K562 (cell line): ENCODE results near the gene IRF2BP2. TPM values are rescaled to one million over a fixed set of nuclear protein-coding genes. Genes with fewer than 3 reads are reported as not detected.
A peak's percentile ranks its signal among the peaks of the same experiment; 100 is the strongest.

Source experiments
- ARID2 ChIP-seq: fragments of 450-650 bp; IDR thresholded peaks from 2 replicates; pipeline ENCODE4 v1.6.1; 2017; ENCODE audit warnings: antibody characterized with exemption, mild to moderate bottlenecking
- CCAR2 ChIP-seq: fragments of 200-400 bp; formaldehyde crosslinking; IDR thresholded peaks from 2 replicates; pipeline ENCODE4 v1.6.1; 2017; ENCODE audit warnings: mild to moderate bottlenecking, low read depth, low read length
- CEBPZ ChIP-seq: fragments of 150-350 bp; IDR thresholded peaks from 2 replicates; pipeline ENCODE4 v1.6.1; 2014; ENCODE audit warnings: low read depth, mild to moderate bottlenecking, low read length, borderline replicate concordance
- EP300 ChIP-seq: IDR thresholded peaks from 2 replicates; pipeline ENCODE4 v1.6.1; 2012; ENCODE audit warnings: low read length, improper control_type of control experiment
- EP400 ChIP-seq: fragments of 450-650 bp; IDR thresholded peaks from 2 replicates; pipeline ENCODE4 v1.6.1; 2017; ENCODE audit warnings: antibody characterized with exemption, mild to moderate bottlenecking, moderate library complexity
- FUS ChIP-seq: fragments of 200-400 bp; formaldehyde crosslinking; optimal IDR thresholded peaks from 2 replicates; pipeline ENCODE3; 2017; ENCODE audit warnings: low read depth, low read length
- GABPB2 ChIP-seq: fragments of 250-450 bp; sonication (Bioruptor Pico); conservative IDR thresholded peaks from 2 replicates; pipeline ENCODE4 v1.5.1; 2021; ENCODE audit warnings: mild to moderate bottlenecking
- HNRNPLL ChIP-seq: fragments of 200-400 bp; formaldehyde crosslinking; IDR thresholded peaks from 2 replicates; pipeline ENCODE4 v1.6.1; 2017; ENCODE audit warnings: low read length, low read depth, mild to moderate bottlenecking; ENCODE audit not compliant: poor library complexity, severe bottlenecking
- LARP7 ChIP-seq: fragments of 450-650 bp; IDR thresholded peaks from 2 replicates; pipeline ENCODE4 v1.6.1; 2016
- NR4A1 ChIP-seq, 2 experiments: fragments of 250-450 bp in 1 of 2; fragments of 450-650 bp in 1 of 2; sonication (Bioruptor Pico) in 1 of 2; IDR thresholded peaks; 2 replicates each; pipeline versions ENCODE4 v1.4.0 to v1.6.1; 2016 to 2020; ENCODE audit warnings: mild to moderate bottlenecking in 2 of 2, missing compliant biosample characterization in 1 of 2, missing genetic modification characterization in 1 of 2, moderate library complexity in 1 of 2
- PYGO2 ChIP-seq: fragments of 450-650 bp; IDR thresholded peaks from 2 replicates; pipeline ENCODE4 v1.6.1; 2016; ENCODE audit warnings: mild to moderate bottlenecking, missing genetic modification characterization, moderate library complexity, missing compliant biosample characterization
- RBM14 ChIP-seq: fragments of 200-400 bp; formaldehyde crosslinking; IDR thresholded peaks from 2 replicates; pipeline ENCODE4 v1.6.1; 2018; ENCODE audit warnings: low read depth, mild to moderate bottlenecking, low read length, moderate library complexity, borderline replicate concordance; ENCODE audit not compliant: insufficient read depth
- RBM17 ChIP-seq: fragments of 200-400 bp; formaldehyde crosslinking; IDR thresholded peaks from 2 replicates; pipeline ENCODE4 v1.6.1; 2017; ENCODE audit warnings: low read depth, mild to moderate bottlenecking, low read length, borderline replicate concordance
- RFX1 ChIP-seq: fragments of 450-650 bp; IDR thresholded peaks from 2 replicates; pipeline ENCODE4 v1.6.1; 2016; ENCODE audit warnings: mild to moderate bottlenecking, moderate library complexity
- TSHZ1 ChIP-seq: fragments of 250-450 bp; sonication (Bioruptor Pico); IDR thresholded peaks from 2 replicates; pipeline ENCODE4 v1.4.0; 2020; ENCODE audit warnings: mild to moderate bottlenecking, moderate library complexity
- ZBTB33 ChIP-seq: sonication (generic); formaldehyde crosslinking; IDR thresholded peaks from 2 replicates; pipeline ENCODE4 v1.8.1; 2023; ENCODE audit warnings: mild to moderate bottlenecking, missing genetic modification reagents
- ZC3H11A ChIP-seq: IDR thresholded peaks from 2 replicates; pipeline ENCODE4 v1.6.1; 2012; ENCODE audit warnings: low read depth, low read length, improper control_type of control experiment
- ZEB2 ChIP-seq: fragments of 450-650 bp; IDR thresholded peaks from 2 replicates; pipeline ENCODE4 v1.6.1; 2016
- ZNF507 ChIP-seq: conservative IDR thresholded peaks from 2 replicates; pipeline ENCODE4 v1.6.1; 2017; ENCODE audit warnings: missing genetic modification characterization, missing compliant biosample characterization
- polyA plus RNA-seq, 8 experiments: library from polyadenylated mRNA; depleted of rRNA in 4 of 8; stranded (reverse) in 5 of 8; unstranded in 3 of 8; fragments of >200 nt; fragmentation: Nextera tagmentation in 2 of 8; fragmentation: Illumina TruSeq in 1 of 8; extraction: Ambion mirVana in 2 of 8; extraction: Trizol in 1 of 8; gene quantifications; 2 replicates each; pipeline versions ENCODE4 v1.2.1 to v1.2.3, GENCODE V29; 2011 to 2014; ENCODE audit warnings: inconsistent platforms in 1 of 8, missing spikeins in 1 of 8
- total RNA-seq, 7 experiments: library from RNA; depleted of rRNA in 6 of 7; stranded (reverse); fragments of >200 nt in 6 of 7; fragmentation: Illumina TruSeq in 2 of 7; extraction: Trizol in 2 of 7; gene quantifications; 2 replicates each; pipeline versions ENCODE4 v1.2.1 to v1.2.3, GENCODE V29; 2011 to 2021; ENCODE audit warnings: low replicate concordance in 1 of 7

Gene IRF2BP2
- total and polyA plus RNA-seq, 9 of the 15 experiments (the other 6 are each of a cell fraction or from before 2014, with no cell fraction given), result 7.7 to 68.6 (median 22.1) TPM

GRCh38 chr1:234599617-234600417 is 10.2 kb downstream of the IRF2BP2 start (continued):
- TF ChIP-seq TSHZ1, result 0 out of 2 replicates have a peak, but pooled peaks have one; percentile 16
- 0 out of 2 replicates have a peak, but pooled peaks have one; percentile 16 for TF ChIP-seq ARID2
- TF ChIP-seq CCAR2, result no peak
- TF ChIP-seq EP400, result peak; percentile 90
- no peak for TF ChIP-seq ZNF507 (tag)
- TF ChIP-seq ZEB2, result no peak; the same call in 1 of the 2 replicates
- peak; percentile 99 for TF ChIP-seq HNRNPLL
- no peak for TF ChIP-seq FUS
- TF ChIP-seq RFX1, result peak; percentile 15; the same call in 1 of the 2 replicates
- TF ChIP-seq CEBPZ, result no peak
- TF ChIP-seq RBM17, result no peak
- TF ChIP-seq PYGO2 (tag), result no peak
- TF ChIP-seq GABPB2 (CRISPR knock-in tag), result no peak
- TF ChIP-seq RBM14, result no peak
- TF ChIP-seq ZC3H11A, result 0 out of 2 replicates have a peak, but pooled peaks have one; percentile 11
- no peak for TF ChIP-seq LARP7
- TF ChIP-seq EP300, result peak; percentile 18; the same call in 1 of the 2 replicates
- peak; percentile 83; the same call in 1 of the 2 replicates for TF ChIP-seq NR4A1 (CRISPR knock-in tag; IDR thresholded peaks at IDR 0.05)
- TF ChIP-seq NR4A1 (tag; IDR thresholded peaks at IDR 0.05), result peak; percentile 75
- peak; percentile 81 for TF ChIP-seq ZBTB33 (CRISPR knock-in tag)
